22Rv1 (cell line): Measurements from ENCODE around the gene ARHGEF17.

Experiments
- CTCF ChIP-seq: fragments of 450-650 bp; IDR thresholded peaks from 2 replicates; pipeline ENCODE4 v1.5.1; 2017; ENCODE audit warnings: mild to moderate bottlenecking
- ZFX ChIP-seq: fragments of 450-650 bp; IDR thresholded peaks from 2 replicates; pipeline ENCODE4 v1.6.1; 2017; ENCODE audit warnings: antibody characterized with exemption, borderline replicate concordance

GRCh38 chr11:73416786-73417185 is 108.7 kb downstream of the ARHGEF17 start:
- TF ChIP-seq CTCF = no peak
- TF ChIP-seq ZFX = no peak
